ENCODE measurements around the gene RPS27.
"Not testable (repeated sequence)": the region's sequence is repeated elsewhere in the genome, so short reads cannot be mapped to it uniquely, and the experiment has no call there.

Gene RPS27

DNA sequence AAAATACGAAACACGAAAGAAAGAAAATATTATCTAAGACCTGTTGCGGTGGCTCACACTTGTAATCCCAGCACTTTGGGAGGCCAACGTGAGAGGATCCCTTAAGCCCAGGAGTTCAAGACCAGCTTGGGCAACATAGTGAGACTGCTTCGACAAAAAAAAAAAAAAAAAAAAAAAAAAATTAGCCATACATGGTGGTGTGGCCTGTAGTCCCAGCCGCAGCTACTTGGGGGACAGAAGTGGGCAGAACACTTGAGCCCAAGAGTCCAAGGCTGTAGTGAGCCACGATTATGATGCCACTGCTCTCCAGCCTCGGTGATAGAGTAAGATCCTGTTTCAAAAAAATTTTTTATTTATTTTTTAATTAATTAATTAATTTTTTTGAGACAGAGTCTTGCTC, 2.9 kb upstream of the RPS27 start:
- no peak for DNase-seq

- DNase-seq = no peak
Measured at GRCh38 chr1:153991151-153991630, 629 bp downstream of the RPS27 start.

DNA sequence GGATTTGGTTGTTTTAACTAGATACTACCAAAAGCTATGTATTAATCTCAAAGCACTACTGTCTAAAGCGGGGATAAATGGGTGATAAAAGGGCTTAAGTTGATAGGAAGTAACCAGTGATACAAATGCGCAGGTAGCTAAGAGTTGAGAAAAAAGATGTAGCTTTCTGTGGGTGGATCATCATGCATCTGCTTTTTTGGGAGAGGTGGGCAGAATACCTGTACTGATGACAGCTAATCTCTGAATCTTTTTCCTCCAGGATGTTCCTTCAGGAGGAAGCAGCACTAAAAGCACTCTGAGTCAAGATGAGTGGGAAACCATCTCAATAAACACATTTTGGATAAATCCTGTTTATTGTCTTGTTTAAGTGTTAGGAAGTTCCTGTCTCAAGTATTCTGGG, 1.2 kb downstream of the RPS27 start:
- DNase-seq = no peak

GRCh38 chr1:153995202-153995601, 4.6 kb downstream of the RPS27 start:
- DNase-seq = no peak

GRCh38 chr1:153995640-153996039, 5.1 kb downstream of the RPS27 start:
- no peak for DNase-seq

DNA sequence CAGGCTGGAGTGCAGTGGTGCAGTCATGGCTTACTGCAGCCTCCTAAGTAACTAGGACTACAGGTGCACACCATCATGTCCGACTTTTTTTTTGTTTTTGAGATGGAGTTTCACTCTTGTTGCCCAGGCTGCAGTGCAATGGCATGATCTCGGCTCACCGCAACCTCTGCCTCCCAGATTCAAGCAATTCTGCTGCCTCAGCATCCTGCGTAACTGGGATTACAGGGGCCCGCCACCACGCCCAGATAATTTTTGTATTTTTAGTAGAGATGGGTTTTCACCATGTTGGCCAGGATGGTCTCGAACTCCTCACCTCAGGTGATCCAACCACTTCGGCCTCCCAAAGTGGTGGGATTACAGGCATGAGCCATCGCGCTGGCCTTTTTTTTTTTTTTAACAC, 6.3 kb downstream of the RPS27 start:
- DNase-seq = not testable (repeated sequence)

GRCh38 chr1:154000420-154000819, 9.9 kb downstream of the RPS27 start:
- no peak for DNase-seq

GRCh38 chr1:154006136-154006535, 15.6 kb downstream of the RPS27 start:
- DNase-seq = no peak

DNA sequence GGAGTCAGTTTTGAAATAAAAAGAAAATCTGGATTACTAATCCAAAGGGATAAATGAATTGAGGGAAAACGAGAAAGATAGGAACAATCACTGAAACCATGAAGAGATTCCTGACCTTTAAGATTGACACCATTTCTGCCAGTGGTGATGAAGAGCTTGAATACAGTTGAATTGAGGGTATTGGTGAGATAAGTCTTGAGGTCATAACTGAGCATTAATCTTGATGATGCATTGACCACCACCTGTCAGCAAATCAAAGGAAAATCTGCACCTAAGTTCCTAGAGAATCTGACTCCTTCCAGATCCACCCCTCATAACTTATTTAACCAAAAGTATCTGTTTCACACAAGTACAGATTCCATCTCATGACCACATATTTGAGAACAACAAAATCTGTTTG, 21.6 kb downstream of the RPS27 start:
- no peak for DNase-seq

- DNase-seq = not testable (repeated sequence)
Measured at GRCh38 chr1:154012543-154012942, 22.0 kb downstream of the RPS27 start.

DNA sequence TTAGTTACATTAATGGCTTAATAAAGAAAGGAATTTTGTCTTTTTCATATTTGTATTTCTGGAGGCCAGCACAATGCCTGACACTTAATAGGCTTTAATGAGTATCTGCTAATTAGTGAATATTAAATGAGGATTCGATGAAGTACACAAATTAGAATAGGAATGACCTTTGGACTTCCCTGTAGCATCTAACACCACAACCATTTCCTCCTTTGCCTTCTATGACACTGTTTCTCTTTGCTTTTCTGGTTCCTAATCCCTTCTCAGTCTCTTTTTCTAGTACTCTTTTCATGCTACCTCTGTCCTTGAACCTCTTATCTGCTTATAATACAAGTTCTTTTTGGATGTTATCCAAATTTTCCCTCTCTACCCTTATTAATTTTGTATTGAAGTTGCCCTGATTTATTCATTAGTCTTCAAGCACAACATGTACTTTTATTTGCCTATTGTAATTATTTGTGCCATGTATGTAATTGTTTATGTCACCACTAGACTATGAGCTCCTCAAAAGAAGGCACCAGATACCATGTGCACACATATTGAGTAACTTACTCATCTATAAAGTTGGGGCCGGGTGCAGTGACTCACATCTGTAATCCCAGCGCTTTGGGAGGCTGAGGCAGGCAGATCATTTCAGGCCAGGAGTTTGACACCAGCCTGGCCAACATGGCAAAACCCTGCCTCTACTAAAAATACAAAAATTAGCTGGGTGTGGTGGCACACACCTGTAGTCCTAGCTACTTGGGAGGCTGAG, 23.8 kb downstream of the RPS27 start:
- DNase-seq = no peak

DNA sequence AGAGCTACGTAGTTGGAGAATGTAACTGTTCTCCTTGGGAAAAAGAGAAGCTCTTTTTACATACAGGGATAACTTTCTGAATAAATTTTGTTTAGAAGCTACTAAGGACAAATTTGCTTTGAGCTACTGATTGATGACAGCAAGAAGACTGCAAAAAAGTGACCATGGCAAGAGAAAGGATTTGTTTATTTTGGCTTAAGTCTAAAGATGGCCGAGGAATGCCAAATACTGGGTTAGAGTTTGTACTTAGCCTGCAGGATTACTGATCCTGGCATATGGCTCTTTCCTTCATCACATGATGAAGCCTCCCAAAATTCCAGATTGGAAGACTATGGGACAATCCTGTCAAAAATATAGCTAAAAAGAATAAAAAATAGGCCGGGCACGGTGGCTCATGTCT, 28.7 kb downstream of the RPS27 start:
- DNase-seq = no peak

DNA sequence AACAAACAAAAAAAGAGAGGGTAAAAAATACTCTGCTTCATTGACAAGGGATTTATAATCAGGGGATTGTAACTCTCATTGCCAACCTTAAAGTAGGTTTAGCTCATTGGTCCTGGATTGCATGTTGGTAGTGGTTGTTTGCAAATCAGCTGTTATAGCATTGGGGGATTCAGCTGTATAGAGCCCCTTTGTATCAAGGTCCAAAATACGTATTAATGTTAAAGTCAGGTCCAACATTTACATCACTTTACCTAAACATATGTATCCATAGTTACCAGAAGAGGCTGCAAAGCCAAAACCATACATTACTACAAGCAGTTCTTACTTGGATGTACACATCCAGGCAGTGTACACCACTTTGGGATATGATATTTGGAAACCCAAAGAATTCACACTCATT, 29.4 kb downstream of the RPS27 start:
- DNase-seq = no peak

DNA sequence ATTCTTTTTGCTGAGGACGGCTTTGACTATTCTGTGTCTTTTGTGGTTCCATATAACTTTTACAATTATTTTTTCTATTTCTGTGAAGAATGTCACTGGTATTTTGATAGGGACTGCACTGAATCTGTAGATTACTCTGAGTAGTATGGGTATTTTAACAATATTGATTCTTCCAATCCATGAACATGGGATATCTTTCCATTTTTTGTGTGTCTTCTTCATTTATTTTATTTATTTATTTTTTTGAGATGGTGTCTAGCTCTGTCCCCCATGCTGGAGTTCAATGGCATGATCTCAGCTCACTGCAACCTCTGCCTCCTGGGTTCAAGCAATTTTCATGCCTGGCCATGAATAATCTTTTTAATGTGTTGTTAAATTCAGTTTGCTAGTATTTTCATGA, 43.1 kb downstream of the RPS27 start:
- DNase-seq = not testable (repeated sequence)
